WTC11 (cell line): Measurements from ENCODE around the gene PRKCZ.

ENCODE experiments used
- JAZF1 ChIP-seq: fragments of 250-450 bp; sonication (Bioruptor Pico); IDR thresholded peaks from 2 replicates; pipeline ENCODE4 v1.9.0; 2021; ENCODE audit warnings: moderate library complexity, mild to moderate bottlenecking, inconsistent platforms
- USF1 ChIP-seq: sonication (generic); formaldehyde crosslinking; IDR thresholded peaks from 2 replicates; pipeline ENCODE4 v1.8.0; 2022; ENCODE audit warnings: mild to moderate bottlenecking, missing genetic modification reagents

- TF ChIP-seq JAZF1 (CRISPR knock-in tag) (no peak), USF1 (CRISPR knock-in tag) (no peak)
Measured at GRCh38 chr1:2234762-2235113, 184.5 kb downstream of the PRKCZ start.
